IPS DF 4.7 (cell line): Measurements from ENCODE around the gene MALRD1.
"Not testable (repeated sequence)": the region's sequence is repeated elsewhere in the genome, so short reads cannot be mapped to it uniquely, and the experiment has no call there.

Source experiments
- DNase-seq: peaks from one replicate; pipeline ENCODE4 v3.0.0-alpha.2; 2013; ENCODE audit warnings: low spot score; ENCODE audit errors: extremely low read depth

Gene MALRD1

DNA sequence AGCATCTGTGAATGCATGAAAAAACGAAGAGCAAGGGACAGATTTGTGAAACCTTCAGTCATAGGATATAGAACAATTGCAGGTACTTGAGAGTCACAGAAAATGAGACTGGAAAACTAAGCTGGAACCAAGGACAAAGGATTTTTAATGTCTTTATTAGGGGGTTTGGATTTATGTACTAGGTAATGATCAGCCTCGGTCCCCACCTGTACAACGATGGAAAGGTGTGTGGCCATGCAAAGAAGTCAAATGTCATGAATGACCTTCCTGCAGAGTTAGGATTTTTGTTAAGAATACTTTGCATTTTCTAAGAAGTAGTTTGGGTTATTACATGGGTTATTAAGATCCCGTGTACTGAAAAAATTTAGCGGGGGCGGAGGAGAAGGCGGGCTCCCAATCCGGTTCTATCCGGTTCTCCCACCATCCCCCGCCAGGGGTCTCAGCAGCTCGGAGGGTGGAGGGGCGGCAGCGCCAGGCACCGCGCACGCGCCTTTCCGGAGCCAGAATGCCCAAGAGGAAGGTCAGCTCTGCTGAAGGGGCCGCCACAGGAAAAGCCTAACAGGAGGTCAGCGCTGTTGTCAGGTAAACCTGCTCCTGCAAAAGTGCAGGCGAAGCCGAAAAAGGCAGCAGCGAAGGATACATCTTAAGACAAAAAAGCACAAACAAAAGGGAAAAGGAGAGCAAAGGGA is 440.1 kb downstream of the MALRD1 start:
- DNase-seq, result peak; percentile 79

DNA sequence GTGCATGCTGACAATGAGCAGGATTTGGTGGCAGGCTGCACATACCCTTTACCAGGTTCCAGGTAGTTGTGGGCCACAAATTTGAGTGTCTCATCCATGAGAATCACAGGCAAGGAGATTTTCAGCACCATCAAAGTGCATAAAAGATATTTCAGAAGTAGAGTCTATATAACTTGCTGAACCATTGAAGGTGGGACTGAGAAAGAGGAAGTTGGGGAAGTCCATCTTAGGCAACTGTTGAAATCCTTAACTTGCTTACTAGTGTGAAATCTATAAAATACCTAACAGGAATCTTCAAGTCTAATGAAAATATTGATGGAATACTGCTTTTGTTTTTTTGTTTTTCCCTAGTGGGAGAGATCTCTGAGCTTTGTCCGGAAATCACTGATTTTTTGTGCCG is 442.6 kb downstream of the MALRD1 start:
- DNase-seq, result no peak

DNA sequence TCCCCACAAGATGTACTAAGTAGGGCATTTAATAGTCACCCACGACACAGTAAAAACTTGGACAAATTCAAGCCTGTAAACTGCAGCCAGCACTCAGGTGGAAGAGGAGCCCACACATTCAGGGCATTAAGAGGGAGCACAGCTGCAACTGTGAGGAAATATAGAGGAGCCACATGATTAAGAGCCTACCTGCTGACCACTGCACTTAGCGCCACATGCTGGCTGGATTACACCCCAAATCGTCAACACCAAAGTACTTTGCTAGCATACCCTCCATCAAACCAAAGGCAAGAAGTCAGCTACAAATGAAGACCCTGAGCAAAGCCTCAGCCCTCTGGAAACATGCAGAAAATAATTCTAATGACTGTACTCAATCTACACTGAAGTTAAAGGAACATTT is 445.3 kb downstream of the MALRD1 start:
- no peak for DNase-seq

DNA sequence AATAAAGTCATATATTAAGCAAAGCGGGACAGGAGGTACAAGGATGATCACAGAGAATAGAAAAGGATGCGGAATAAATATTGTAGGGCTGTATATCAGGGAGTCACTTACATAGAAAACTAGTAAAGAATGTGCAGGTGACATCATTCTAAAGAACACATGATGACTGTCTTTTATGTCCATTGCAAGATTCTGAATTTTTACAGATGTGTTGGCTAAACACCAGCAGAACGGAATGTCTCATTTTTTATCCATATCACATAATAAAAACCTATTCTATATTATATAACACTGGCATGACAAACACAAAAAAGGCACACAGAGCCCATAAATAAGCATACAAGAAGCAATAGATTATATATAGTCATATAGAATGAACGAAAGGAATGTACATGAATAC is 448.4 kb downstream of the MALRD1 start:
- no peak for DNase-seq

DNA sequence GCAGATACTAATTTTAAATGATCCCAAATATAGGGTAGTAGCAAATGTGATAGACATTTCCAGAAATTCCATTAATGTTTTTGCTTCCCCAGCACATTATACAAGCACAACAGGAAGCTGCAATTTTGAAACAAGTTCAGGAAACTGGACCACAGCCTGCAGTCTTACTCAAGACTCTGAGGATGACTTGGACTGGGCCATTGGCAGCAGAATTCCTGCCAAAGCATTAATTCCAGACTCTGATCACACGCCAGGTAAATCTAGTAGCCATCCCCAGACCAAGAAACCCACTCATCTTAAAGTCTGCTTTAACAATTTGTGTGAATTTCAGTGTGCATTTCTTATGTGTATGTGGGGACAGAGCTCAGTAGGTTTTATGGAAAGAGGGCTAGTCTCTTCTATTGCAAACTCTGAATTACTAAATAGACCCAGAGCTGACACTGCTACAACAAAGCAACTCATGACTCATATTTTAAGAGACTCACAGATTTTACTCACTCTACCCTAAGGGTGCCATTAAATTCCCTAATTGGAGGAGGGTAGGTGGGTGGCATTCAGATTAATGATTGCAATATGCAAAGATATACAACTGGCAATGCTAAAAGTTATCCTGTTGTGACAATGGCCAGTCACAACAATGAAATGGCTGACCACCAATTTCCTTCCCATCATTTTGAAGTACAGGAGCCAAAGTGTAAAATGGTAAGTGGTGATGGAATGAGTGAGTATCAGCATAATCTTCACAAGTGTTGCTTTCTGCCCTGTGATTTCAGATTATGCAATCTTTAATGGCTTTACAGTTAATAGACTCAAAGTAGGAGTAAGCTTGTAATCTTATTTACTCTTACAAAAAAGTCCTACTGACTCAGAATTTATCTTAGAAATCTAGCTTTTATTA is 450.0 kb downstream of the MALRD1 start:
- DNase-seq, result no peak

DNA sequence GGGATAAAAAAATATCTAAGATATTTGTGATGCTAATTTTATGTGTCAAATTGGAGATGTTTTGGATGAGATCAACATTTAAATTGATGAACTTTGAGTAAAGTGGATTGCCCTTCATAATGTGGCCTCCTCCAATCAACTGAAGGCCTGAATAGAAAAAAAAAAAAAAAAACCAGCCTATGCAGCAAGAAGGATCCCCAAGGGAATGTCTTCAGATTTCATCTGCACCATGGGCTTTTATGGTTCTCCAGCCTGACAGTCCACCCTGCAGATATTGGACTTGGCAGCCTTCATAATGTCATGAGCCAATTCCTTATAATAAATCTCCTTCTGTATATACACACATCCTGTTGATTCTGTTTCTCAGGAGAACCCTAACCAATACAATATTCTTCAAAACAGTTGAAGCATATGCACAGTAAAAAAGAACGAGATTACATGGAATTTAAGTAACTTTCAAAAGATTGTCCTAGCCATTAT is 450.7 kb downstream of the MALRD1 start:
- DNase-seq, result no peak

DNA sequence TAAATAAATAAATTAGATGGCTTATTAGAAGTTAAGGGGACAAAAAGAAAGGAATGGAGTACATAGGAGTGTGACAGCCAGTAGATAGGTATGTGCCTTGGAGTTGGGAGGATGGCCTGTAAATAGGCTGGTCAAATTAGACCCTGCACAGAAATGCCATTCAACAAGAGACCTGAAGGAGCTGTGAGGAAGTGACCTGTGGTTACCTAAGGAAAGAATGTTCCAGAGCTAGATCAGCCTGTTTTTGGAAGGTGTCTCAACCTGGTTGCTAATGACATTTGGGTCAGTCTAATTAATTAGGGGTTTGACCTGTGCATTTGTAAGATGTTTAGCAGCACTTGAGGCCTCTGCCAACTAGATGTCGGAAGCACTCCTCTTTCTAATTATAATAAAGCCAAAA is 452.4 kb downstream of the MALRD1 start:
- no peak for DNase-seq

DNA sequence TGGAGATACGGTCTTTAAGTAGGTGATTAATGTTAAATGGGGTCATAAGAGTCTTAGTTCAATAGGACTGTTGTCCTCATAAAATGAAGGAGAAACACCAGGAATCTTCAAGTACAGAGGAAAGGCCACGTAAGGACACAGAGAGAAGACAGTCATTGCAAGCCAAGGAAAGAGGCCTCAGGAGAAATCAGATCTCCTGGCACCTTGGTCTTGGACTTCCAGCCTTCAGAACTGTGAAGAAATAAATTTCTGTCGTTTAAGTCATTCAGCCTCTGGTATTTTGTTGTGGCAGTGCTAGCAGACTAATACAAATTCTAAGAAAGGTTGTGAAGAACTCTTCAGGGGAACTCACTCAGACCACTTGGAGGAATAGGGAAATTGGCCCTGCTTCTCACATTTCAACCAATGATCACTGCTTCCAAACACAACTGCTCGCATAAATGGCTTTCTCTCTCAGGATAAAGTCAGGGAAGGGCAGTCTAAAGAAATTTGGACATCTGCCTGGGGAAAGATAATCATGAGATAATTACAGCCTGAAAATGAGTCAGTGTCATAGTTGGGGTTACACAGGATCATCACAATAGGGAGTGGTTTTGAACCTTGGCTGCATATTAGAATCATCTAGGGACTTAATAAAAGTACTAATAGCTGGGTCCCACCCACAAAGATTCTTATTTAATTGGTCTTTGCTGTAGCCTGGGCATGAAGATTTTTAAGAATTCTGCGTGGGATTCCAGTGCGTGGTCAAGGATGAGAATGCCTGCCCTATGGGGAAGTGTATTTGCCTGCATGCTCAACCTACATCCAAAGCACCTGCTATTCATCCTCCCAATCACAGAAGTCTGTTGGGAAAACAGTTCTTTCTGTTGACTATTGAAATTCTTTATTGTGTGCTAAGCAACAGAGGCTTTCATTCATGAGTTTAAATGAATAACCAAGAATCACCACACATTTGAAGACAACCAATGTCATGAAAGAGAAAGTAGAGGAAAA is 457.0 kb downstream of the MALRD1 start:
- DNase-seq, result no peak

DNA sequence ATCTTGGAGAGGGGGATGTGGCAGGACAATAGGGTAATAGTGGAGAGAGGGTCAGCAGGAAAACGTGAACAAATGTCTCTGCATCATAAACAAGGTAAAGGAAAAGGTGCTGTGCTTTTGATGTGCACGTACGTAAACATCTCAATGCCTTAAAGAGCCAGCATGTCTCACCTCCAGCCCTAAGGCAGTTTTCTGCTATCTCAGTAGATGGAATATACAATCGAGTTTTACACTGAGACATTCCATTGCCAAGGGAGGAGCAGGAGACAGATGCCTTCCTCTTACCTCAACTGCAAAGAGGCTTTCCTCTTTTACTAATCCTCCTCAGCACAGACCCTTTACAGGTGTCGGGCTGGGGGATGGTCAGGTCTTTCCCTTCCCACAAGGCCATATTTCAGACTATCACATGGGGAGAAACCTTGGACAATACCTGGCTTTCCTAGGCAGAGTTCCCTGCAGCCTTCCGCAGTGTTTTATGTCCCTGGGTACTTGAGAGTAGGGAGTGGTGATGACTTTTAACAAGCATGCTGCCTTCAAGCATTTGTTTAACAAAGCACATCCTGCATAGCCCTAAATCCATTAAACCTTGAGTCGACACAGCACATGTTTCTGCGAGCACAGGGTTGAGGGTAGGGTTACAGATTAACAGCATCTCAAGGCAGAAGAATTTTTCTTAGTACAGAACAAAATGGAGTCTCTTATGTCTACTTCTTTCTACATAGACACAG is 461.6 kb downstream of the MALRD1 start:
- DNase-seq, result not testable (repeated sequence)

DNA sequence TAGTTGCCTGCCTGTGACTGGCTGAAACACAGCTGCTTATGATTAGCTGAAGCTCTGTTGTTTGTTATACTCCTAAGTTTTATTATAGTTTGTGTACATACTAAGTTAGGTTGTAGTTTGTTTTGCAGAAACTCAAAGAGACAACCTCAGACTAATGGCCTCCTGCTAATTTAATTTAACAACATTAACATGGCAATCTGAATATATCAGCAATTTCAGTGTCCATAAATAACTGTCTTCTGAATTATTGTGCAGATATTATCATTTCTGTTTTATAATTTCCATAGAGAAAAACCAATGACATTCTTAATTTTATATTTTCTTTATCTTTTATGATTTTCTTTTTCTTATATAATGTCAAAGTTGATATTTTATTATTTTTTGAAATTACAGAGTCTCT is 469.5 kb downstream of the MALRD1 start:
- DNase-seq, result no peak

DNA sequence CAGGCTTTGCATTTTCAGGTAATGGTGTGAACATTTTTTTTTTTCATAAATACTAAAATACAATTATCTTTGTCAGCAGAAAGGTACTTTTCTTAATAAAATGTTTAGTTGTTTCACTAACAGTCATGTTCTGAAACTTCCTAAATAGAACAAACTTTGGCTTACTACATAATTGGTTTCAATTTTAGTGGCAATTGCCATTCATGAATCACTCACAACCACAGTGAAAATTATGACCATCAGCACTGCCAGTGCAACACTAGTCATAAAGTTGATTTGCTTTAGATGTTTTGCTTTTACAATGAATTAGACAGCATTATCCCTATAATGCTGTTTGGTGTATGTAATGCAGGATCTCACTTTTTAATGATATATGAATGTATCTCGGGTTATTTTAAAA is 470.0 kb downstream of the MALRD1 start:
- DNase-seq, result no peak

DNA sequence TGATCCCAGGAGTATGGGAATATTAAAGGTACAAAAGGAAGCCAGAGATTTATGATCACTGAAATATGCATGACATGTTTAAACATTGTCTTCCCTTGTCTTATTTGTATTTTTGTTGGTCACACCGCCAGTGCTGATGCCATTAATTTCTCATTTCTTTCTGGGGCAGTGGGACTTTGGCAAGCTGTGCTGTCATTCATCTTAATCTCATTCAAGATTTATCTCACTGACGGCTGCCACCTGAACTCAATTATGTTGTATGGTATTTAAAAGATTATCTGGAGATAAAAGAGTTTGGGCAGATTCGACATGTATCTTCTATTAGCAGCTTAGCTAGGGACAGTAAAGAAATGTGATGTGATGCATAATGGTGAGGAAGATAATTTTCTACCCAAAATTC is 482.7 kb downstream of the MALRD1 start:
- DNase-seq, result no peak

DNA sequence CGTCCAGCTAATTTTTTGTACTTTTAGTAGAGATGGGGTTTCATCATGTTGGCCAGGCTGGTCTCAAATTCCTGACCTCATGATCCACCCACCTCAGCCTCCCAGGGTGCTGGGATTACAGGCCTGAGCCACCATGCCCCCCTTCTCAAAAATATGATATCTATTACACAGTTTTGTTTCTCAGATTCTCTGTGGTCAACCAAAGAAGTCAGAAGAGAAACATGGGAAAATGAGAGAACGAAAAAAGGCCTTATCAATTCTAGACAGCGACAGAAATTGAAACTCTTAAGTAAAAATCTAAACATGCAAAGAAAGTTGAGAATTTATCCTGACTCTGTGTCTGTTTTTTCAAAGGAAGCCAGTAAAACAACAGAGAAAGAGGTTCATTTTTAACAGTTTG is 483.8 kb downstream of the MALRD1 start:
- DNase-seq, result no peak

DNA sequence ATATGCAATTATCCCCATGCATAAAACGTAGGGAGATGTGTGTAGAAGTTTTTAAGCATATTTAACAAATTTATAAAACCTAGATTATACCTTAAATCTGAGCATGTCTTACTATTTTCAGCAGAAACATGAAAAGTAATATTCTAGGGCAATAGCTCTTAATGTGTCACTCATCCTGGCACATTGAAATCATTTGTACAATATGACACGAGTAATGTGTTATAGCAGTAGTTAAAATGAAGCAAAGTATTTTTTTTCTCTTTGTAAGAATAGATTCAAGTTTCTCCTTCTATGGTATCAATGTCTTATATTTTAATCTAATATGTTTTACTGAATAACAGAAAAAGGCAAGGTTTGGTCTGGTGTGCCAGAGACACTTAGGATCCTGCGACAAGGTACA is 492.7 kb downstream of the MALRD1 start:
- DNase-seq, result no peak

DNA sequence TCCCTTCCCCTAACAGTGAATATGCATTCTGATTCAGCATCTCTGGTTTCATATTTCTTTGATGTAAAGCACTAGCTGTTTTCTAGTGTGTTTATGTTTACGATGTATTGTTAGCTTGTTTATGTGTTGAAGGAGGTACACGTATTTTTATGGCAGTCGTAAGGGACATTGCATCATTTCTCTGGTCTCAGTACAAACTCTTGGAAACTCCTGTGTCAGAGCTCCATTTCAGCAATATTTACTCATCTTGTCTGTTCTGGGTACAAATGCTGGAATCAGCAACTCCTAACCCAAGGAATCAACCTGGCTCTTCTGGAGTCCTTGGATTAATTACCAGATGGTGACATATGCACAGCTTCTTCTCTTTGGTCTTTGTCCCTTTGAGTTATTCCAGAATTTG is 497.6 kb downstream of the MALRD1 start:
- DNase-seq, result no peak

DNA sequence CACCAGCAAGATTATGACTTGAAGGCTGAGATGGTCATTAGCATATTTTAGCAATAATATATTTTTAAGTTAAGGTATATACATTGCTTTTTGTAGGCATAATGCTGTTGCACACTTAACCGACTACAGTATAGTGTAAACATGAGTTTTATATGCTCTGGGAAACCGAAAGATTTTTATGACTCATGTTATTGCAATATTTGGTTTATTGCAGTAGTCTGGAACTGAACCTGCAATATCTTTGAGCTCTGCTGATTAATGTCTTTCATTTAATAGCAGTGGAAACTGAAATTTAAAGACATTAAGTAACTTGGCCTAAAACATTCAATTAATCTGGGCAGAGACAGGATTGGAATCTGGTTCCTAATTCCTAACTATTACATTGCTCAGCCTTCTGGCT is 500.9 kb downstream of the MALRD1 start:
- no peak for DNase-seq

DNA sequence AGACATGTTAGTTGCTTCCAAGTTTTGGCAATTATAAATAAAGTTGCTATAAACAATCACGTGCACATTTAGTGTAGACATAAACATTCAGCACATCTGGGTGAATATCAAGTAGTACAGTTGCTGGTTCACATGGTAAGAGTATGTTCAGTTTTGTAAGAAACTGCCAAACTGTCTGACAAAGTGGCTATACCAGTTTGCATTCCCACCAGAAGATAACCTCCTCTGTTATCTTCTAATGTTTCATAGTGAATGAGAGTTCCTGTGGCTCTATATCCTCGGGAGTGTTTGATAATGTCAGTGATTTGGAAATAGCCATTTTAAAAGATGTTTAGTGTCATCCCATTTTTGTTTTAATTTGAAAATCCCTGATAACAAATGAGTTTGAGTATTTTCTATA is 508.1 kb downstream of the MALRD1 start:
- DNase-seq, result no peak

DNA sequence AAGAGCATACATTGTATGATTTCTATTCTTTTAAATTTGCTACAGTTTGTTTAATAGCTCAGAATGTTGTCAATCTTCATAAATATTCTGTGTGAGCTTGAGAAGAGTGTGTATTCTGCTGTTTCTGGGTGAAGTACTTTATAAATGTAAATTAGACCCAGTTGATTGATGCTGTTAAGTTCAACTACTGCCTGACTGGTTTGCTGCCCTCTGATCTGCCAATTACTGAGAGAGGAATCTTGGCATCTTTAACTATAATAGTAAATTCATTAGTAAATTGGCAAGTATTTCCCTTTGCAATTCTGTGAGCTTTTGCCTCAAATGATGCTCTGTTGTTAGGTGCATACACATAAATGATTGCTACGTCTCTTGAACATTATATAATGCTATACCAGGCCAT is 512.6 kb downstream of the MALRD1 start:
- DNase-seq, result no peak

DNA sequence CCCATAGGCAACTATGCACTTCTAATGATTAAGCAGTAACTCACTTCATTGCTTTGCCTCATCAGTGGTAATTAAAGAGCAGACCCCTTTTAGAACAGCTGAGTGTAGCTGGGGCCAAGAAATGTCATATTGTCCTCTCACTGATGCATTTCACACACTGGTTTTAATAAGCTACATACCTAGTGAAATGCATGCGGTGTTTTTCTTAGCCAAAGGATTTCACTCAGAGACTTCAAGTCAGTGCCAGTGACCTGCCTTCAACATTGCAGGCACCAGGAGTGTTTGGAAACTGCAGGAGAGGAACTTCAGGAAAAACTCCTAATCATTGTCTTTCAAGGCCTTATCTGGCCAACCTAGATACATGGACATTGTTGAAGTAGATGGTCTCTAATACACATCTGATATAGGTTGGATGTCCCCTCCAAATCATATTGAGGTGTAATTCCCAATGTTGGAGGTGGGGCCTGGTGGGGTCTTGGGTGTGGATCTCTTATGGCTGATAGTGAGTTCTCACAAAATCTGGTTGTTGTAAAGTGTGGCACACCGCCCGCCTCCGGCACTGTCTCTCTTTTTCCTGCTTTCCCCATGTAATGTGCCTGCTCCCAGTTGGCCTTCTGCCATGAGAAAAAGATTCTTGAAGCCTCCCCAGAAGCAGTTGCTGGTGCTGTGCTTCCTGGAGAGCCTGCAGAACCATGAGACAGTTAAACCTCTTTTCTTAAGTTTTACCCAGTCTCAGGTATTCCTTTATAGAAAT is 515.0 kb downstream of the MALRD1 start:
- no peak for DNase-seq

DNA sequence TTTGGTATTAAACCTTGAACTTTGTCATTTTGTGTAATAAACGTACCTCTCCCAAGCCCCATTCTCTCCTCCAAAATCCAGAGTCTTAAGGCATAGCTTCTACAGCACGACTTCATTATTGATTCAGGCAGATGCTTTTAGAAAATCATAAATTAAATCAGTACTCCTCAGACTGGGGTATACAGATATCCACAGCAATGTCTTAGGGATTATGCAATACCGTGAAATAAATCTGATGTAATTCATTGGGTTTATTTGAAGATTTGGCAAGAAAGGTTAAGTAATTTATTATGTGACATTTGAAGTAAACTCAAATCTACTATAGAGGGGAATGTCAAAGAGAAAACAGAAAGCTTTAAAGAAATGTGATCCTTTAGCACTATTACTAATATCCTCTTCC is 521.5 kb downstream of the MALRD1 start:
- no peak for DNase-seq
